AG10803 (cell line): ENCODE measurements around the gene IL1R2.
A peak's percentile ranks its signal among the peaks of the same experiment; 100 is the strongest.

Source experiments
- DNase-seq: peaks from one replicate; pipeline ENCODE4 v3.0.0; 2010; ENCODE audit warnings: low read depth
- H3K4me3 ChIP-seq: 2 replicates; pipeline ENCODE4 v1.5.1; 2011; ENCODE audit warnings: mild to moderate bottlenecking, low read length, control low read depth
- TF ChIP-seq, protein P1 (sequence below): conservative IDR thresholded peaks from 2 replicates; pipeline ENCODE4 v1.5.1; 2011; ENCODE audit warnings: mild to moderate bottlenecking, low read length, control low read depth, inconsistent platforms

The IL1R2 gene

DNA sequence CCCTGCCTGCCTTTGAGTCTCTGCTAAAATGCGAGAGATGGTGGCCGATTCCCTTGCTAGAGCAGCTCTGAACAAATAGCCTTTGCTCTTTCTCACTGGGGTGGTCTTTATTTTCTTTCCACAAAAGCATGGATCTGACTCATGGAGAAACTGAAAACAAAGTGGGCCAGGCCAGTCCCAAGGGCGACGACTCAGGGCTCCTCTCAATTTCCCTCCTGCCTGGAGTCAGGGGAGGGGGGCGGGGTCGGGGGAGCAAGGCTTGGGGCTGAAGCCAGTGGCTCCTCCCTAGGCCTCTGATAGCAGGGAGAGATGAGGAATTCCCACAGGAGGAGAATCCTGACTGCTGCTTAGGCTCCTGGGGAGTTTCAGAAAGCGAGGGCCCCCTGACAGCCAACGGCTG lies 17.1 kb upstream of the IL1R2 start:
- no peak for DNase-seq
- TF ChIP-seq, protein P1, sequence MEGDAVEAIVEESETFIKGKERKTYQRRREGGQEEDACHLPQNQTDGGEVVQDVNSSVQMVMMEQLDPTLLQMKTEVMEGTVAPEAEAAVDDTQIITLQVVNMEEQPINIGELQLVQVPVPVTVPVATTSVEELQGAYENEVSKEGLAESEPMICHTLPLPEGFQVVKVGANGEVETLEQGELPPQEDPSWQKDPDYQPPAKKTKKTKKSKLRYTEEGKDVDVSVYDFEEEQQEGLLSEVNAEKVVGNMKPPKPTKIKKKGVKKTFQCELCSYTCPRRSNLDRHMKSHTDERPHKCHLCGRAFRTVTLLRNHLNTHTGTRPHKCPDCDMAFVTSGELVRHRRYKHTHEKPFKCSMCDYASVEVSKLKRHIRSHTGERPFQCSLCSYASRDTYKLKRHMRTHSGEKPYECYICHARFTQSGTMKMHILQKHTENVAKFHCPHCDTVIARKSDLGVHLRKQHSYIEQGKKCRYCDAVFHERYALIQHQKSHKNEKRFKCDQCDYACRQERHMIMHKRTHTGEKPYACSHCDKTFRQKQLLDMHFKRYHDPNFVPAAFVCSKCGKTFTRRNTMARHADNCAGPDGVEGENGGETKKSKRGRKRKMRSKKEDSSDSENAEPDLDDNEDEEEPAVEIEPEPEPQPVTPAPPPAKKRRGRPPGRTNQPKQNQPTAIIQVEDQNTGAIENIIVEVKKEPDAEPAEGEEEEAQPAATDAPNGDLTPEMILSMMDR: no peak
- no peak overlapping the region for H3K4me3 ChIP-seq

- no peak for DNase-seq
- H3K4me3 ChIP-seq: no peak overlapping the region
- TF ChIP-seq, protein P1: no peak
These were observed 16.4 kb upstream of the IL1R2 start for GRCh38 chr2:101975171-101975870.

GRCh38 chr2:101976891-101977290 lies 14.9 kb upstream of the IL1R2 start:
- H3K4me3 ChIP-seq: no peak overlapping the region
- no peak for DNase-seq
- TF ChIP-seq, protein P1: no peak

- H3K4me3 ChIP-seq: no peak overlapping the region
- DNase-seq: no peak
- TF ChIP-seq, protein P1: no peak
These were observed 11.4 kb upstream of the IL1R2 start for GRCh38 chr2:101980368-101980767.

- TF ChIP-seq, protein P1: no peak
- DNase-seq: no peak
- H3K4me3 ChIP-seq: no peak overlapping the region
These were observed 10.7 kb upstream of the IL1R2 start for GRCh38 chr2:101981066-101981465.

DNA sequence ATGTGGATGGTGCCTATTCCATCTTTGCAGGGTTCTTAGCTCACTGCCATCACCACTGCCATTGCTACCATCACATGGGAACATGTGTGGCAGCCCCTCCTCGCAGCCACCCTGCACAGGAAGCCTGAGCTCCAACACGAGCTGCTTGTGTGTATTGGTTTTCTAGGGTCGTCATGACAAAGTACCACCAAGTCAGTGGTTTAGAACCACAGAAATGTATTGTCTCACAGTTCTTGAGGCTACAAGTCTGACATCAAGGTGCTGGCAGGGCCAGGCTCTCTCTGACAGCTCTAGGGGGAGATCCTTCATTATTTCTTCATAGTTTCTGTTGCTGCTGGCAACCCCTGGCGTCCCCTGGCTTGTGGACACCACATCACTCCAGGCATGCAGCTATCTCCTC lies 10.3 kb upstream of the IL1R2 start:
- TF ChIP-seq, protein P1: no peak
- H3K4me3 ChIP-seq: no peak overlapping the region
- DNase-seq: peak; percentile 45

GRCh38 chr2:101982495-101983029 lies 9.2 kb upstream of the IL1R2 start:
- H3K4me3 ChIP-seq: no peak overlapping the region
- TF ChIP-seq, protein P1: no peak

More at GRCh38 chr2:101982495-101983029, 9.2 kb upstream of the IL1R2 start:
- DNase-seq: no peak
